ACC112 (cell line): Measurements from ENCODE around the gene CCNE1.

Experiments used
- H2AFZ ChIP-seq: fragments of 200-600 bp; sonication (generic); one replicate; pipeline ENCODE4 v1.6.0; 2017; ENCODE audit warnings: antibody characterized with exemption, low read length; ENCODE audit not compliant: unreplicated experiment
- H3K27ac ChIP-seq: fragments of 200-600 bp; sonication (generic); 2 replicates; pipeline ENCODE4 v1.5.1; 2014; ENCODE audit warnings: low read depth, mild to moderate bottlenecking, antibody characterized with exemption, low read length, moderate library complexity
- H3K27me3 ChIP-seq: fragments of 200-600 bp; sonication (generic); 2 replicates; pipeline ENCODE4 v1.6.1; 2014; ENCODE audit warnings: mild to moderate bottlenecking, antibody characterized with exemption, low read length, moderate library complexity, mixed read lengths; ENCODE audit not compliant: insufficient read depth
- H3K36me3 ChIP-seq: fragments of 200-600 bp; sonication (generic); 2 replicates; pipeline ENCODE4 v1.6.1; 2016; ENCODE audit warnings: mild to moderate bottlenecking, antibody characterized with exemption, low read length, moderate library complexity, mixed read lengths; ENCODE audit not compliant: insufficient read depth
- H3K4me1 ChIP-seq: fragments of 200-600 bp; sonication (generic); one replicate; pipeline ENCODE4 v1.6.1; 2016; ENCODE audit warnings: low read length, mixed read lengths; ENCODE audit not compliant: insufficient read depth, unreplicated experiment, control insufficient read depth
- H3K4me3 ChIP-seq: fragments of 200-600 bp; sonication (generic); 2 replicates; pipeline ENCODE4 v1.5.1; 2014; ENCODE audit warnings: mild to moderate bottlenecking, low read depth, low read length
- H3K79me2 ChIP-seq: fragments of 200-600 bp; sonication (generic); one replicate; pipeline ENCODE4 v1.6.0; 2016; ENCODE audit warnings: low read length; ENCODE audit not compliant: control insufficient read depth, unreplicated experiment, insufficient read depth

The CCNE1 gene

GRCh38 chr19:29811125-29812079 lies at the start of gene CCNE1:
CCNE1 (plus strand) TSS chr19:29811991; CDS start chr19:29812556, 565 bp downstream.
- no peaks in the 10 kb centered on the region for H3K27me3 ChIP-seq
- H3K36me3 ChIP-seq, result no peaks in the 10 kb centered on the region
- H2AFZ ChIP-seq, result peak within 1 kb of the TSS; percentile 68
- H3K79me2 ChIP-seq, result no peaks in the 10 kb centered on the region
- no peak within 1 kb of the TSS for H3K27ac ChIP-seq
- peaks cover 4% of the 10 kb centered on the region for H3K4me1 ChIP-seq
- peak within 1 kb of the TSS; percentile 78 for H3K4me3 ChIP-seq

- Histone ChIP-seq H3K27me3 (peaks cover 12% of the 10 kb centered on the region; the same call in 1 of the 2 replicates), H3K27ac (no peak overlapping the region), H3K4me3 (no peak overlapping the region), H3K36me3 (no peaks in the 10 kb centered on the region), H2AFZ (no peak overlapping the region), H3K79me2 (no peaks in the 10 kb centered on the region), H3K4me1 (no peaks in the 10 kb centered on the region)
Observed at GRCh38 chr19:29763196-29763595, 48.6 kb upstream of the CCNE1 start.

GRCh38 chr19:29764361-29764760 lies 47.4 kb upstream of the CCNE1 start:
- Histone ChIP-seq H3K4me3 (no peak overlapping the region), H3K79me2 (no peaks in the 10 kb centered on the region), H3K36me3 (no peaks in the 10 kb centered on the region), H3K4me1 (no peaks in the 10 kb centered on the region), H3K27me3 (peaks cover 12% of the 10 kb centered on the region; the same call in 1 of the 2 replicates), H3K27ac (no peak overlapping the region), H2AFZ (no peak overlapping the region)

- no peaks in the 10 kb centered on the region for H3K4me1 ChIP-seq
- H3K27ac ChIP-seq, result no peak overlapping the region
- peaks cover 12% of the 10 kb centered on the region; the same call in 1 of the 2 replicates for H3K27me3 ChIP-seq
- H3K4me3 ChIP-seq, result no peak overlapping the region
- H3K79me2 ChIP-seq, result no peaks in the 10 kb centered on the region
- no peak overlapping the region for H2AFZ ChIP-seq
- no peaks in the 10 kb centered on the region for H3K36me3 ChIP-seq
Observed at GRCh38 chr19:29766100-29766499, 45.7 kb upstream of the CCNE1 start.

GRCh38 chr19:29767039-29767735 lies 44.6 kb upstream of the CCNE1 start:
- Histone ChIP-seq H3K4me1 (no peaks in the 10 kb centered on the region), H3K27ac (no peak overlapping the region)

GRCh38 chr19:29768166-29768565 lies 43.6 kb upstream of the CCNE1 start:
- no peak overlapping the region for H2AFZ ChIP-seq
- no peak overlapping the region for H3K27ac ChIP-seq
- no peaks in the 10 kb centered on the region for H3K4me1 ChIP-seq
- H3K4me3 ChIP-seq, result no peak overlapping the region
- no peaks in the 10 kb centered on the region for H3K79me2 ChIP-seq
- H3K36me3 ChIP-seq, result no peaks in the 10 kb centered on the region
- H3K27me3 ChIP-seq, result peaks cover 5% of the 10 kb centered on the region; the same call in 1 of the 2 replicates

More at GRCh38 chr19:29767039-29767735, 44.6 kb upstream of the CCNE1 start:
- H3K4me3 ChIP-seq, result no peak overlapping the region
- H2AFZ ChIP-seq, result no peak overlapping the region
- peaks cover 8% of the 10 kb centered on the region; the same call in 1 of the 2 replicates for H3K27me3 ChIP-seq
- no peaks in the 10 kb centered on the region for H3K36me3 ChIP-seq
- H3K79me2 ChIP-seq, result no peaks in the 10 kb centered on the region

GRCh38 chr19:29769997-29770396 lies 41.8 kb upstream of the CCNE1 start:
- Histone ChIP-seq H3K4me1 (no peaks in the 10 kb centered on the region), H3K79me2 (no peaks in the 10 kb centered on the region), H3K27me3 (no peaks in the 10 kb centered on the region; the same call in 1 of the 2 replicates), H3K36me3 (no peaks in the 10 kb centered on the region), H3K4me3 (no peak overlapping the region), H2AFZ (no peak overlapping the region), H3K27ac (no peak overlapping the region)

GRCh38 chr19:29770648-29771047 lies 41.1 kb upstream of the CCNE1 start:
- Histone ChIP-seq H3K4me3 (no peak overlapping the region), H2AFZ (no peak overlapping the region), H3K4me1 (no peaks in the 10 kb centered on the region), H3K27ac (no peak overlapping the region), H3K27me3 (no peaks in the 10 kb centered on the region), H3K79me2 (no peaks in the 10 kb centered on the region), H3K36me3 (no peaks in the 10 kb centered on the region)

GRCh38 chr19:29771708-29772414 lies 39.9 kb upstream of the CCNE1 start:
- Histone ChIP-seq H3K27me3 (no peaks in the 10 kb centered on the region), H3K4me3 (no peak overlapping the region), H2AFZ (no peak overlapping the region), H3K36me3 (no peaks in the 10 kb centered on the region), H3K27ac (no peak overlapping the region), H3K79me2 (no peaks in the 10 kb centered on the region), H3K4me1 (no peaks in the 10 kb centered on the region)

- H3K4me1 ChIP-seq, result no peaks in the 10 kb centered on the region
- no peaks in the 10 kb centered on the region for H3K27me3 ChIP-seq
- no peak overlapping the region for H2AFZ ChIP-seq
- no peak overlapping the region for H3K4me3 ChIP-seq
- no peaks in the 10 kb centered on the region for H3K36me3 ChIP-seq
- H3K79me2 ChIP-seq, result no peaks in the 10 kb centered on the region
- no peak overlapping the region for H3K27ac ChIP-seq
Observed at GRCh38 chr19:29772696-29773095, 39.1 kb upstream of the CCNE1 start.
